GM23338 (cell line): ENCODE measurements around the gene REC8. TPM values are rescaled to one million over a fixed set of nuclear protein-coding genes. Genes with fewer than 3 reads are reported as not detected.
"Not testable (repeated sequence)": the region's sequence is repeated elsewhere in the genome, so short reads cannot be mapped to it uniquely, and the experiment has no call there.

ENCODE experiments used
- ATAC-seq: fragments of 200-7000 bp; cut with Tn5 transposase; 3 replicates; pipeline ENCODE4 v1.9.1; 2020
- DNase-seq: peaks from one replicate; pipeline ENCODE4 v3.0.0-alpha.2; 2015; ENCODE audit warnings: low spot score
- H2AFZ ChIP-seq: fragments of 200-600 bp; sonication (generic); 2 replicates; pipeline ENCODE4 v1.8.0; 2016; ENCODE audit warnings: antibody characterized with exemption, mild to moderate bottlenecking, moderate library complexity
- H3F3A ChIP-seq: fragments of 200-600 bp; sonication (generic); replicated peaks from 2 replicates; pipeline ENCODE4 v1.8.0; 2017; ENCODE audit warnings: antibody characterized with exemption, mixed run types, low read depth
- H3K27ac ChIP-seq: fragments of 200-600 bp; sonication (generic); 2 replicates; pipeline ENCODE4 v1.6.1; 2016; ENCODE audit warnings: low read depth
- H3K27me3 ChIP-seq: fragments of 200-600 bp; sonication (generic); 2 replicates; pipeline ENCODE4 v1.8.0; 2016; ENCODE audit warnings: mild to moderate bottlenecking, mixed run types, moderate library complexity; ENCODE audit not compliant: insufficient read depth
- H3K36me3 ChIP-seq: fragments of 200-600 bp; sonication (generic); 2 replicates; pipeline ENCODE4 v1.8.0; 2016; ENCODE audit warnings: mild to moderate bottlenecking; ENCODE audit not compliant: insufficient read depth
- H3K4me1 ChIP-seq: fragments of 200-600 bp; sonication (generic); 2 replicates; pipeline ENCODE4 v1.8.0; 2016; ENCODE audit warnings: mild to moderate bottlenecking, moderate library complexity; ENCODE audit not compliant: insufficient read depth
- H3K4me2 ChIP-seq: fragments of 200-600 bp; sonication (generic); 2 replicates; pipeline ENCODE4 v1.7.1; 2017; ENCODE audit warnings: mixed run types
- H3K4me3 ChIP-seq: fragments of 200-600 bp; sonication (generic); 2 replicates; pipeline ENCODE4 v1.6.1; 2016; ENCODE audit warnings: mixed run types
- H3K79me2 ChIP-seq: fragments of 200-600 bp; sonication (generic); replicated peaks from 2 replicates; pipeline ENCODE4 v1.8.0; 2017; ENCODE audit warnings: mild to moderate bottlenecking; ENCODE audit not compliant: insufficient read depth
- H3K9me2 ChIP-seq: fragments of 200-600 bp; sonication (generic); 2 replicates; pipeline ENCODE4 v1.8.0; 2017; ENCODE audit not compliant: insufficient read depth
- H4K20me1 ChIP-seq: fragments of 200-600 bp; sonication (generic); replicated peaks from 2 replicates; pipeline ENCODE4 v1.8.0; 2017; ENCODE audit warnings: mild to moderate bottlenecking; ENCODE audit not compliant: insufficient read depth
- H3K27ac Mint-ChIP-seq: 2 replicates; pipeline ENCODE4 v1.8.0; 2020; ENCODE audit warnings: inconsistent platforms, mild to moderate bottlenecking, moderate library complexity, mixed read lengths
- H3K27me3 Mint-ChIP-seq: 3 replicates; pipeline ENCODE4 v1.8.0; 2022; ENCODE audit warnings: low read depth, mild to moderate bottlenecking, moderate library complexity, mixed read lengths, inconsistent platforms; ENCODE audit not compliant: insufficient read depth, poor library complexity
- H3K36me3 Mint-ChIP-seq: 3 replicates; pipeline ENCODE4 v1.8.0; 2021; ENCODE audit warnings: low read depth, mild to moderate bottlenecking, inconsistent platforms, moderate library complexity, mixed read lengths
- H3K4me1 Mint-ChIP-seq: 3 replicates; pipeline ENCODE4 v1.8.0; 2020; ENCODE audit warnings: mild to moderate bottlenecking, inconsistent platforms, mixed read lengths
- H3K4me3 Mint-ChIP-seq: 3 replicates; pipeline ENCODE4 v1.8.0; 2021; ENCODE audit warnings: moderate library complexity, mild to moderate bottlenecking, inconsistent platforms, mixed read lengths
- H3K9me3 Mint-ChIP-seq: 3 replicates; pipeline ENCODE4 v1.8.0; 2020; ENCODE audit warnings: moderate library complexity, mild to moderate bottlenecking, inconsistent platforms, mixed read lengths
- CREB1 ChIP-seq: fragments of 250-450 bp; sonication (Bioruptor Pico); IDR thresholded peaks from 2 replicates; pipeline ENCODE4 v1.5.0; 2020; ENCODE audit warnings: low read depth, mild to moderate bottlenecking, moderate library complexity
- EZH2phosphoT487 ChIP-seq: fragments of 200-600 bp; sonication (generic); IDR thresholded peaks from one replicate; pipeline ENCODE4 v1.8.1; 2018; ENCODE audit warnings: antibody characterized with exemption; ENCODE audit not compliant: unreplicated experiment
- JUNB ChIP-seq: IDR thresholded peaks from one replicate; pipeline ENCODE4 v1.6.1; 2016; ENCODE audit warnings: antibody characterized with exemption; ENCODE audit not compliant: unreplicated experiment
- NANOG ChIP-seq: IDR thresholded peaks from 2 replicates; pipeline ENCODE4 v1.6.1; 2016; ENCODE audit warnings: antibody characterized with exemption, borderline replicate concordance
- POLR2AphosphoS5 ChIP-seq: IDR thresholded peaks from 2 replicates; pipeline ENCODE4 v1.6.1; 2016; ENCODE audit warnings: antibody characterized with exemption, low read depth
- REST ChIP-seq: IDR thresholded peaks from one replicate; pipeline ENCODE4 v1.6.1; 2018; ENCODE audit warnings: antibody characterized with exemption; ENCODE audit not compliant: unreplicated experiment
- STAT1 ChIP-seq: IDR thresholded peaks from one replicate; pipeline ENCODE4 v1.6.1; 2016; ENCODE audit warnings: antibody characterized with exemption; ENCODE audit not compliant: unreplicated experiment
- ZNF331 ChIP-seq: fragments of 250-450 bp; sonication (Bioruptor Pico); IDR thresholded peaks from 2 replicates; pipeline ENCODE4 v1.5.0; 2020; ENCODE audit warnings: low read depth, mild to moderate bottlenecking, moderate library complexity
- polyA plus RNA-seq: library from polyadenylated mRNA; unstranded; fragments of >200 nt; fragmentation: Nextera tagmentation; extraction: Ambion mirVana; gene quantifications from 2 replicates; pipeline ENCODE4 v1.2.1, GENCODE V29; 2016
- total RNA-seq: library from RNA; depleted of rRNA; stranded (reverse); fragments of >200 nt; shearing (Covaris generic); gene quantifications from 2 replicates; pipeline ENCODE4 v1.2.3, GENCODE V29; 2014

REC8 gene
- total and polyA plus RNA-seq, 2 experiments from 2014 or later = 25.7 to 36.8 TPM

- peak overlapping the region; percentile 93 for H3K4me3 Mint-ChIP-seq
- DNase-seq = no peak
- peaks cover 19% of the 10 kb centered on the region for H3K4me1 Mint-ChIP-seq
- Histone ChIP-seq H4K20me1 (peaks cover 15% of the 10 kb centered on the region), H3K27me3 (no peaks in the 10 kb centered on the region), H3K79me2 (peaks cover 22% of the 10 kb centered on the region), H3F3A (peaks cover 29% of the 10 kb centered on the region), H3K4me2 (peak overlapping the region; percentile 98; the same call in 1 of the 2 replicates), H3K36me3 (no peaks in the 10 kb centered on the region), H3K4me1 (peaks cover 16% of the 10 kb centered on the region), H2AFZ (no peak overlapping the region), H3K9me2 (no peaks in the 10 kb centered on the region), H3K27ac (peak overlapping the region; percentile 81), H3K4me3 (peak overlapping the region; percentile 93; the same call in 1 of the 2 replicates)
- H3K27ac Mint-ChIP-seq = peak overlapping the region; percentile 92
- TF ChIP-seq JUNB (no peak), REST (no peak), CREB1 (no peak), POLR2AphosphoS5 (no peak), EZH2phosphoT487 (no peak), NANOG (no peak), STAT1 (no peak)
- H3K36me3 Mint-ChIP-seq = peaks cover 30% of the 10 kb centered on the region
- H3K9me3 Mint-ChIP-seq = peaks cover 3% of the 10 kb centered on the region; the same call in 2 of the 3 replicates
- no peak for ATAC-seq
- H3K27me3 Mint-ChIP-seq = peaks cover 19% of the 10 kb centered on the region
Observed at GRCh38 chr14:24216345-24216699, 44.4 kb downstream of the REC8 start.

- peak overlapping the region; percentile 81 for H3K27ac ChIP-seq
- not testable (repeated sequence) for H3K36me3 ChIP-seq, H3K27me3 ChIP-seq, H3K9me2 ChIP-seq, H3K4me2 ChIP-seq, H3K4me3 Mint-ChIP-seq, H3K9me3 Mint-ChIP-seq, H3K4me3 ChIP-seq, DNase-seq, H2AFZ ChIP-seq, ATAC-seq
- H3K4me1 Mint-ChIP-seq = peaks cover 19% of the 10 kb centered on the region
- peaks cover 25% of the 10 kb centered on the region; the same call in 2 of the 3 replicates for H3K36me3 Mint-ChIP-seq
- H3K27me3 Mint-ChIP-seq = peaks cover 16% of the 10 kb centered on the region
- H3F3A ChIP-seq = peaks cover 29% of the 10 kb centered on the region
- H3K79me2 ChIP-seq = peaks cover 28% of the 10 kb centered on the region
- H4K20me1 ChIP-seq = peaks cover 21% of the 10 kb centered on the region
- H3K27ac Mint-ChIP-seq = peak overlapping the region; percentile 39; the same call in 1 of the 2 replicates
- H3K4me1 ChIP-seq = peaks cover 16% of the 10 kb centered on the region
Observed at GRCh38 chr14:24216876-24217275, 45.0 kb downstream of the REC8 start.

- H3K4me1 ChIP-seq = peaks cover 5% of the 10 kb centered on the region
- Mint-ChIP-seq H3K27me3 (peaks cover 4% of the 10 kb centered on the region), H3K4me1 (peaks cover 11% of the 10 kb centered on the region), H3K4me3 (no peak overlapping the region), H3K9me3 (no peaks in the 10 kb centered on the region; the same call in 2 of the 3 replicates), H3K27ac (no peak overlapping the region), H3K36me3 (peaks cover 11% of the 10 kb centered on the region; the same call in 2 of the 3 replicates)
- no peak for ATAC-seq
- no peak overlapping the region for H2AFZ ChIP-seq
- H4K20me1 ChIP-seq = peaks cover 22% of the 10 kb centered on the region
- H3K27ac ChIP-seq = no peak overlapping the region
- H3K36me3 ChIP-seq = no peaks in the 10 kb centered on the region
- peaks cover 23% of the 10 kb centered on the region for H3F3A ChIP-seq
- no peak overlapping the region for H3K4me2 ChIP-seq
- no peak for DNase-seq
- H3K79me2 ChIP-seq = peaks cover 50% of the 10 kb centered on the region
- no peaks in the 10 kb centered on the region for H3K27me3 ChIP-seq
- no peak overlapping the region for H3K4me3 ChIP-seq
- H3K9me2 ChIP-seq = no peaks in the 10 kb centered on the region
- no peak for TF ChIP-seq ZNF331 (CRISPR knock-in tag)
Observed at GRCh38 chr14:24219080-24219479, 47.2 kb downstream of the REC8 start.
